Measurements from ENCODE around the gene AMER2.

Gene AMER2

GRCh38 chr13:25135896-25136295 lies 36.2 kb downstream of the AMER2 start:
- TF ChIP-seq CTCF (conservative IDR thresholded peaks at IDR 0.05): no peak
- H3K27ac ChIP-seq: no peak overlapping the region

GRCh38 chr13:25132751-25133390 lies 39.2 kb downstream of the AMER2 start:
- H3K27ac ChIP-seq: no peak overlapping the region
- no peak for TF ChIP-seq CTCF (conservative IDR thresholded peaks at IDR 0.05)

- no peak overlapping the region for H3K27ac ChIP-seq
- TF ChIP-seq CTCF (conservative IDR thresholded peaks at IDR 0.05): no peak
Observed at GRCh38 chr13:25131881-25132420, 40.1 kb downstream of the AMER2 start.

- no peak for TF ChIP-seq CTCF (conservative IDR thresholded peaks at IDR 0.05)
- H3K27ac ChIP-seq: no peak overlapping the region
Observed at GRCh38 chr13:25130944-25131343, 41.1 kb downstream of the AMER2 start.

GRCh38 chr13:25118378-25118905 lies 53.6 kb downstream of the AMER2 start:
- H3K27ac ChIP-seq: no peak overlapping the region
- TF ChIP-seq CTCF (conservative IDR thresholded peaks at IDR 0.05): no peak

- no peak overlapping the region for H3K27ac ChIP-seq
- no peak for TF ChIP-seq CTCF (conservative IDR thresholded peaks at IDR 0.05)
Observed at GRCh38 chr13:25117312-25117711, 54.8 kb downstream of the AMER2 start.

GRCh38 chr13:25116044-25116443 lies 56.0 kb downstream of the AMER2 start:
- TF ChIP-seq CTCF (conservative IDR thresholded peaks at IDR 0.05): no peak
- H3K27ac ChIP-seq: no peak overlapping the region
